ENCODE measurements around the gene ALDH1A1.

Gene ALDH1A1

DNA sequence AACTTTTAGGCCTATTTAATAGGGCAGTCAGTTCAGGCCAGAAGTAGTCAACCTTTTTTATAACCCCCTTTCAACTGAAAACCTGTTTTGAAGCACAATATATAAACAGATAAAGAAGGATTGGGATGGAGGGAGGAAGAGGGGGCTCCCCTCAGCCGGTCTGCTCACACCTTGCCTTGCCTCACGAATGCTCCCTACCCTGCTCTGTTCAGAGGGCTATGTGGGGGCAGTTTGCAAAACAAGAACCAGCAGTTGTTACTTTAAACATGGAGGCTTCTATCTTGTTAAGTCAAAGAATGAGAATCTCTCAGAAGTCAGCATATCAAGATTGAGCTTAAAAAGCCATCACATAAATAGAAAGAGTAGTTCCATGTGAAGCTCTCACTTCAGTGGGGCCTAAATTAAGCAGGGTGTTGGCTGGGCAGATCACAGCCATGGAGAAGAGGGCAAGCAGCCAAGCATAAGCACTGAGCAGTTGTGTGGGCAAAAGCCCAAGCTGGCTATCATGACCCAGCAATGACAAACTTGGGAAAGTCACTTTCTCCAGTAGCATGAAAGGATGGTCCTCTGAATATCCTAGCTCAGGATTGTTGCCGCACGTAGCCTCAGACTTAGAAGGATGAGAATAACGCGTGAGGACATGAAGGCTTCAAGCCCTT is 70.6 kb downstream of the ALDH1A1 start:
- no peaks in the 10 kb centered on the region for H3K9me3 ChIP-seq (ENCODE audit: severe bottlenecking)
- ATAC-seq (ENCODE audit: low read depth) (no peak), DNase-seq (ENCODE audit: low spot score) (no peak)
- no peak overlapping the region for H3K4me3 ChIP-seq (ENCODE audit: severe bottlenecking)
- TF ChIP-seq, protein P1, sequence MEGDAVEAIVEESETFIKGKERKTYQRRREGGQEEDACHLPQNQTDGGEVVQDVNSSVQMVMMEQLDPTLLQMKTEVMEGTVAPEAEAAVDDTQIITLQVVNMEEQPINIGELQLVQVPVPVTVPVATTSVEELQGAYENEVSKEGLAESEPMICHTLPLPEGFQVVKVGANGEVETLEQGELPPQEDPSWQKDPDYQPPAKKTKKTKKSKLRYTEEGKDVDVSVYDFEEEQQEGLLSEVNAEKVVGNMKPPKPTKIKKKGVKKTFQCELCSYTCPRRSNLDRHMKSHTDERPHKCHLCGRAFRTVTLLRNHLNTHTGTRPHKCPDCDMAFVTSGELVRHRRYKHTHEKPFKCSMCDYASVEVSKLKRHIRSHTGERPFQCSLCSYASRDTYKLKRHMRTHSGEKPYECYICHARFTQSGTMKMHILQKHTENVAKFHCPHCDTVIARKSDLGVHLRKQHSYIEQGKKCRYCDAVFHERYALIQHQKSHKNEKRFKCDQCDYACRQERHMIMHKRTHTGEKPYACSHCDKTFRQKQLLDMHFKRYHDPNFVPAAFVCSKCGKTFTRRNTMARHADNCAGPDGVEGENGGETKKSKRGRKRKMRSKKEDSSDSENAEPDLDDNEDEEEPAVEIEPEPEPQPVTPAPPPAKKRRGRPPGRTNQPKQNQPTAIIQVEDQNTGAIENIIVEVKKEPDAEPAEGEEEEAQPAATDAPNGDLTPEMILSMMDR (IDR thresholded peaks at IDR 0.05; ENCODE audit: poor library complexity, severe bottlenecking), result no peak
- H3K4me1 ChIP-seq (ENCODE audit: insufficient read depth, poor library complexity, severe bottlenecking), result no peaks in the 10 kb centered on the region
- H3K27me3 ChIP-seq (ENCODE audit: insufficient read depth, poor library complexity, severe bottlenecking), result no peaks in the 10 kb centered on the region
- no peaks in the 10 kb centered on the region for H3K36me3 ChIP-seq (ENCODE audit: low read depth)
- no peak overlapping the region for H3K27ac ChIP-seq (ENCODE audit: poor library complexity, severe bottlenecking)

DNA sequence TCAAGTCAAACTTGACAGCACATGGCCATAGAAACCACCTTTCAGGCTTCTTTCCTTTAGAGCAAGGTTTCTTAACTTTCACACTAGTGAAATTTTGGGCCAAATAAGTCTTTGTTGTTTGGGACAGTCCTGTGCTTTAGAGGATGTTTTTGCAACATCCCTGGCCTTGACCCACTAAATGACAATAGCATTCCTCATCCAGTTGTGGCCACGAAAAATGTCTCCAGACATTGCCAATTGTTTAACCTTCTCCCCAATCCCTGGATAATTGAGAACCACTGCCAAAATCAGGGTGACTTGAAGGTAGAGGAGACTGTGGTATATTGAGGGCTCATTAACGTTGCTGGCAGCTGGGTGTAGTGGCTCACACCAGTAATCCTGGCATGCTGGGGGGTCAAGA is 72.0 kb downstream of the ALDH1A1 start:
- H3K27ac ChIP-seq (ENCODE audit: poor library complexity, severe bottlenecking), result no peak overlapping the region
- DNase-seq (ENCODE audit: low spot score) (no peak), ATAC-seq (ENCODE audit: low read depth) (no peak)
- no peak overlapping the region for H3K4me3 ChIP-seq (ENCODE audit: severe bottlenecking)
- TF ChIP-seq, protein P1 (IDR thresholded peaks at IDR 0.05; ENCODE audit: poor library complexity, severe bottlenecking), result no peak
- no peaks in the 10 kb centered on the region for H3K27me3 ChIP-seq (ENCODE audit: insufficient read depth, poor library complexity, severe bottlenecking)
- H3K9me3 ChIP-seq (ENCODE audit: severe bottlenecking), result no peaks in the 10 kb centered on the region
- H3K4me1 ChIP-seq (ENCODE audit: insufficient read depth, poor library complexity, severe bottlenecking), result no peaks in the 10 kb centered on the region
- no peaks in the 10 kb centered on the region for H3K36me3 ChIP-seq (ENCODE audit: low read depth)

DNA sequence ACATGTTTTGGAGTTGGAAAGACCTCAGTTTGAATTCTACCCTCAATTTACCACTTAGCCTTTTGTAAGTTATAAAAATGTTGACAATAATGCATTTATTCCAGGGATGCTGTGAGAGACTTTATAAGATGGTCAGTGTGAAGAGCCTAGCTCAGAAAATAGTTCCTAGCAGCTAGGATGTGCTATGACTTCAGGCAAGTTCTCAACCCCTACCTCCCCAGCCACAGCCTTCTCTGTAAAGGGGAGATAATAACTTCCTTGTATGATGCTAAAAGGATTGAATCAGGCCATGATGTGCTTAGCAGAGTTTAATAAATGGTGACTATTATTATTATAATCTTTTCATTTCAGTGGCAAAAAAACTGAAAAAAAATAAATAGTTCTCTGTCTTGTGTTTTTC is 77.6 kb downstream of the ALDH1A1 start:
- DNase-seq (ENCODE audit: low spot score), result no peak
- no peak for ATAC-seq (ENCODE audit: low read depth)
- no peak overlapping the region for H3K4me3 ChIP-seq (ENCODE audit: severe bottlenecking)
- no peaks in the 10 kb centered on the region for H3K36me3 ChIP-seq (ENCODE audit: low read depth)
- no peaks in the 10 kb centered on the region for H3K27me3 ChIP-seq (ENCODE audit: insufficient read depth, poor library complexity, severe bottlenecking)
- no peaks in the 10 kb centered on the region for H3K4me1 ChIP-seq (ENCODE audit: insufficient read depth, poor library complexity, severe bottlenecking)
- H3K9me3 ChIP-seq (ENCODE audit: severe bottlenecking), result no peaks in the 10 kb centered on the region
- TF ChIP-seq, protein P1 (IDR thresholded peaks at IDR 0.05; ENCODE audit: poor library complexity, severe bottlenecking), result no peak
- no peak overlapping the region for H3K27ac ChIP-seq (ENCODE audit: poor library complexity, severe bottlenecking)

DNA sequence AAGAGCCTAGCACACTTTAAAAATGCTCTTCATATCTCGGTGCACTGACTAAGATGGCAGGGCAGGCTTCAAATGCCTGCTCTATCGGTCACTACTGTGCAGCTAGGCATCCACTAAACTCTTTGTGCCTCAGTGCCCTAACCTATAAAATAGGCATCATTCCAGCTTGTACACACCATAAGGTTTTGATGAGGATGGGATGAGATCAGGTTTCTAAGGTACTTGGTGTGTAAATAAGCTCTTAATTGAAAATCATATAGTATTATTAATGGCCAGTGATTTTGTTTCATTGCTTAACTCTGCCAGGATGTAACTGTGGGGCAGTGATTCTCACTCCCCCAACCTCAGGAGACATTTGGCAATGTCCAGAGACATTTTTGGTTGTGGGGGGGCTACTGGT is 78.5 kb downstream of the ALDH1A1 start:
- TF ChIP-seq, protein P1 (IDR thresholded peaks at IDR 0.05; ENCODE audit: poor library complexity, severe bottlenecking), result no peak
- DNase-seq (ENCODE audit: low spot score) (no peak), ATAC-seq (ENCODE audit: low read depth) (no peak)
- no peaks in the 10 kb centered on the region for H3K36me3 ChIP-seq (ENCODE audit: low read depth)
- no peaks in the 10 kb centered on the region for H3K4me1 ChIP-seq (ENCODE audit: insufficient read depth, poor library complexity, severe bottlenecking)
- no peaks in the 10 kb centered on the region for H3K27me3 ChIP-seq (ENCODE audit: insufficient read depth, poor library complexity, severe bottlenecking)
- H3K27ac ChIP-seq (ENCODE audit: poor library complexity, severe bottlenecking), result no peak overlapping the region
- no peaks in the 10 kb centered on the region for H3K9me3 ChIP-seq (ENCODE audit: severe bottlenecking)
- H3K4me3 ChIP-seq (ENCODE audit: severe bottlenecking), result no peak overlapping the region

DNA sequence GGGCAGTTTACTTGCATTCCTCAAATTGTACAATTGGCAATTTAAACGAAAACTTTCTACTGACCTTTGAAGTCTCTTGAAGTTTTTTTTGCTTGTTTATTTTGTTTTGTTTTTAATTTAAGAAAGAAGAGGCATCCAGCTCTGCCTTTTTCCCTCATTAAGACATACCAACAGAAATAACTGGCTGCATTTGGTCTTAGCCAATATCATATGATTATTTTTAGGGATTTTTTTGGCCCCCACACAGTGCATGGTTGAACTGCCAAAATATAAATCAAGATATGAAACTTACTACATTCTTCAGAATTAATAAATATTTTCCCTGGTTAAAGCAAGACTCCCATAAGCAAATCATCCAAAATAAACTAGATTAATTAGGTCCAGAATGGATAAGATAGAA is 79.4 kb downstream of the ALDH1A1 start:
- no peak for ATAC-seq (ENCODE audit: low read depth)
- H3K27me3 ChIP-seq (ENCODE audit: insufficient read depth, poor library complexity, severe bottlenecking), result no peaks in the 10 kb centered on the region
- no peaks in the 10 kb centered on the region for H3K4me1 ChIP-seq (ENCODE audit: insufficient read depth, poor library complexity, severe bottlenecking)
- TF ChIP-seq, protein P1 (IDR thresholded peaks at IDR 0.05; ENCODE audit: poor library complexity, severe bottlenecking), result no peak
- no peaks in the 10 kb centered on the region for H3K9me3 ChIP-seq (ENCODE audit: severe bottlenecking)
- no peaks in the 10 kb centered on the region for H3K36me3 ChIP-seq (ENCODE audit: low read depth)
- no peak for DNase-seq (ENCODE audit: low spot score)
- no peak overlapping the region for H3K4me3 ChIP-seq (ENCODE audit: severe bottlenecking)
- H3K27ac ChIP-seq (ENCODE audit: poor library complexity, severe bottlenecking), result no peak overlapping the region

Measured in RWPE2 (cell line).